Mesendoderm (in vitro differentiated cells): Measurements from ENCODE around the gene CAPZB.

ENCODE experiments used
- DNase-seq: peaks from one replicate; pipeline ENCODE4 v3.0.0; 2013
- H2AK5ac ChIP-seq: 2 replicates; pipeline ENCODE4 v1.6.1; 2013; ENCODE audit warnings: low read length, inconsistent platforms
- H2BK120ac ChIP-seq: 2 replicates; pipeline ENCODE4 v1.6.1; 2013; ENCODE audit warnings: low read depth, mild to moderate bottlenecking, low read length, moderate library complexity, mixed read lengths
- H2BK15ac ChIP-seq: replicated peaks from 2 replicates; pipeline ENCODE4 v1.6.1; 2013; ENCODE audit warnings: low read depth, mild to moderate bottlenecking, moderate library complexity
- H2BK5ac ChIP-seq: 2 replicates; pipeline ENCODE4 v1.6.1; 2013; ENCODE audit warnings: low read length, inconsistent platforms
- H3K18ac ChIP-seq: 2 replicates; pipeline ENCODE4 v1.6.1; 2013; ENCODE audit warnings: mild to moderate bottlenecking, low read length, mixed read lengths
- H3K23ac ChIP-seq: one replicate; pipeline ENCODE4 v1.6.1; 2013; ENCODE audit warnings: low read length
- H3K27ac ChIP-seq: 2 replicates; pipeline ENCODE4 v1.5.1; 2013; ENCODE audit warnings: low read depth, mild to moderate bottlenecking, inconsistent platforms, low read length, moderate library complexity
- H3K27me3 ChIP-seq: 2 replicates; pipeline ENCODE4 v1.6.1; 2013; ENCODE audit warnings: low read length, control low read depth, mild to moderate bottlenecking, inconsistent platforms; ENCODE audit not compliant: insufficient read depth, poor library complexity
- H3K36me3 ChIP-seq: 2 replicates; pipeline ENCODE4 v1.6.1; 2013; ENCODE audit warnings: low read length, inconsistent platforms; ENCODE audit not compliant: control insufficient read depth, insufficient read depth
- H3K4ac ChIP-seq: one replicate; pipeline ENCODE4 v1.6.1; 2013; ENCODE audit warnings: low read depth, mild to moderate bottlenecking, low read length, moderate library complexity
- H3K4me1 ChIP-seq: 2 replicates; pipeline ENCODE4 v1.6.1; 2013; ENCODE audit warnings: low read depth, low read length, inconsistent platforms; ENCODE audit not compliant: control insufficient read depth
- H3K4me2 ChIP-seq: 2 replicates; pipeline ENCODE4 v1.6.1; 2013; ENCODE audit warnings: low read length
- H3K4me3 ChIP-seq: 2 replicates; pipeline ENCODE4 v1.5.1; 2013; ENCODE audit warnings: mild to moderate bottlenecking, low read length
- H3K56ac ChIP-seq: one replicate; pipeline ENCODE4 v1.6.1; 2013; ENCODE audit warnings: low read length
- H3K79me1 ChIP-seq: 2 replicates; pipeline ENCODE4 v1.6.1; 2013; ENCODE audit warnings: low read length, inconsistent platforms
- H3K79me2 ChIP-seq: 2 replicates; pipeline ENCODE4 v1.6.1; 2013; ENCODE audit warnings: mild to moderate bottlenecking, low read length; ENCODE audit not compliant: control insufficient read depth, insufficient read depth
- H3K9ac ChIP-seq: 2 replicates; pipeline ENCODE4 v1.6.1; 2013; ENCODE audit warnings: low read length, inconsistent platforms
- H4K5ac ChIP-seq: one replicate; pipeline ENCODE4 v1.6.1; 2013; ENCODE audit warnings: low read length
- H4K8ac ChIP-seq: one replicate; pipeline ENCODE4 v1.6.1; 2013; ENCODE audit warnings: low read depth, mild to moderate bottlenecking, control low read depth, low read length, moderate library complexity
- WGBS: extraction: QIAGEN DNeasy Blood & Tissue Kit; methylation state at CpG from one replicate; pipeline ENCODE4 v1.1.7; 2013; ENCODE audit warnings: low lambda C conversion rate, missing lambda C conversion rate; ENCODE audit not compliant: insufficient coverage; ENCODE audit errors: extremely low coverage; 5-methylcytosine and 5-hydroxymethylcytosine counted together

Gene CAPZB

GRCh38 chr1:19455353-19455752, 30.0 kb downstream of the CAPZB start:
- Histone ChIP-seq H3K79me1 (peaks cover 31% of the 10 kb centered on the region), H2BK5ac (no peak overlapping the region), H2BK15ac (no peak overlapping the region), H3K4me1 (peaks cover 23% of the 10 kb centered on the region), H3K4ac (no peak overlapping the region), H3K36me3 (no peaks in the 10 kb centered on the region), H3K27ac (peak overlapping the region; percentile 58), H2BK120ac (no peak overlapping the region), H3K23ac (no peak overlapping the region), H3K27me3 (no peaks in the 10 kb centered on the region), H3K79me2 (peaks cover 87% of the 10 kb centered on the region), H3K4me2 (no peak overlapping the region), H3K9ac (no peak overlapping the region), H4K8ac (no peak overlapping the region), H3K4me3 (no peak overlapping the region), H4K5ac (no peak overlapping the region), H2AK5ac (no peak overlapping the region), H3K18ac (no peak overlapping the region), H3K56ac (no peak overlapping the region)
- no peak for DNase-seq
- no CpG with 5 or more reads among the region's 8 CpGs for WGBS

- H3K18ac ChIP-seq = no peak overlapping the region
- no peak overlapping the region for H3K56ac ChIP-seq
- H3K79me1 ChIP-seq = peaks cover 29% of the 10 kb centered on the region
- no peak overlapping the region for H2BK5ac ChIP-seq
- no peak overlapping the region for H2AK5ac ChIP-seq
- no peaks in the 10 kb centered on the region for H3K27me3 ChIP-seq
- H3K4ac ChIP-seq = no peak overlapping the region
- peak overlapping the region; percentile 5 for H3K27ac ChIP-seq
- DNase-seq = peak; percentile 55
- H3K4me3 ChIP-seq = no peak overlapping the region
- no peak overlapping the region for H3K4me2 ChIP-seq
- peak overlapping the region; percentile 12 for H3K23ac ChIP-seq
- no peak overlapping the region for H2BK15ac ChIP-seq
- H3K4me1 ChIP-seq = peaks cover 23% of the 10 kb centered on the region
- peaks cover 84% of the 10 kb centered on the region for H3K79me2 ChIP-seq
- H2BK120ac ChIP-seq = no peak overlapping the region
- no peak overlapping the region for H4K8ac ChIP-seq
- H3K36me3 ChIP-seq = no peaks in the 10 kb centered on the region
- WGBS = no CpG with 5 or more reads among the region's 11 CpGs
- no peak overlapping the region for H3K9ac ChIP-seq
- H4K5ac ChIP-seq = no peak overlapping the region
Measured at GRCh38 chr1:19454265-19455146, 30.8 kb downstream of the CAPZB start.

- Histone ChIP-seq H3K79me1 (peaks cover 32% of the 10 kb centered on the region), H2BK15ac (no peak overlapping the region), H3K79me2 (peaks cover 85% of the 10 kb centered on the region), H4K5ac (no peak overlapping the region), H3K36me3 (no peaks in the 10 kb centered on the region), H2AK5ac (no peak overlapping the region), H3K9ac (no peak overlapping the region), H2BK120ac (no peak overlapping the region), H3K18ac (no peak overlapping the region), H3K4me2 (no peak overlapping the region), H3K4me3 (no peak overlapping the region), H3K27ac (no peak overlapping the region), H3K27me3 (no peaks in the 10 kb centered on the region), H3K23ac (no peak overlapping the region), H2BK5ac (no peak overlapping the region), H3K4me1 (peaks cover 24% of the 10 kb centered on the region), H3K56ac (no peak overlapping the region), H4K8ac (no peak overlapping the region), H3K4ac (no peak overlapping the region)
- DNase-seq = no peak
- no CpG with 5 or more reads among the region's 3 CpGs for WGBS
Measured at GRCh38 chr1:19453741-19454201, 31.6 kb downstream of the CAPZB start.

- no peak overlapping the region for H4K8ac ChIP-seq
- H3K18ac ChIP-seq = no peak overlapping the region
- H3K9ac ChIP-seq = no peak overlapping the region
- peaks cover 37% of the 10 kb centered on the region for H3K79me1 ChIP-seq
- H2BK5ac ChIP-seq = no peak overlapping the region
- no peak overlapping the region for H3K4me3 ChIP-seq
- H3K4me2 ChIP-seq = no peak overlapping the region
- no peak overlapping the region for H3K27ac ChIP-seq
- H2BK15ac ChIP-seq = no peak overlapping the region
- H3K4ac ChIP-seq = no peak overlapping the region
- peaks cover 23% of the 10 kb centered on the region for H3K4me1 ChIP-seq
- H2BK120ac ChIP-seq = no peak overlapping the region
- H3K79me2 ChIP-seq = peaks cover 90% of the 10 kb centered on the region
- no peak overlapping the region for H4K5ac ChIP-seq
- H3K23ac ChIP-seq = no peak overlapping the region
- no CpG with 5 or more reads among the region's 12 CpGs for WGBS
- H3K27me3 ChIP-seq = no peaks in the 10 kb centered on the region
- no peak overlapping the region for H2AK5ac ChIP-seq
- no peak for DNase-seq
- no peaks in the 10 kb centered on the region for H3K36me3 ChIP-seq
- H3K56ac ChIP-seq = no peak overlapping the region
Measured at GRCh38 chr1:19452221-19452663, 33.1 kb downstream of the CAPZB start.

GRCh38 chr1:19450811-19451515, 34.4 kb downstream of the CAPZB start:
- Histone ChIP-seq H2BK15ac (no peak overlapping the region), H3K79me2 (peaks cover 86% of the 10 kb centered on the region), H3K9ac (no peak overlapping the region), H3K27me3 (no peaks in the 10 kb centered on the region), H4K5ac (no peak overlapping the region), H3K56ac (no peak overlapping the region), H2BK120ac (no peak overlapping the region), H3K27ac (no peak overlapping the region), H2BK5ac (no peak overlapping the region), H3K23ac (peak overlapping the region; percentile 20), H3K36me3 (no peaks in the 10 kb centered on the region), H3K4me2 (no peak overlapping the region), H3K4ac (no peak overlapping the region), H3K18ac (no peak overlapping the region), H2AK5ac (no peak overlapping the region), H3K79me1 (peaks cover 34% of the 10 kb centered on the region), H4K8ac (no peak overlapping the region), H3K4me1 (peaks cover 13% of the 10 kb centered on the region), H3K4me3 (no peak overlapping the region)
- DNase-seq = no peak
- no CpG with 5 or more reads among the region's 6 CpGs for WGBS
